IMR-90 (cell line): ENCODE measurements around the gene DKK3. TPM values are rescaled to one million over a fixed set of nuclear protein-coding genes. Genes with fewer than 3 reads are reported as not detected.

Experiments
- ATAC-seq: fragments of 200-7000 bp; cut with Tn5 transposase; 2 replicates; pipeline ENCODE4 v1.9.1; 2020; ENCODE audit warnings: low read depth, mild to moderate bottlenecking, moderate library complexity
- BruUV-seq: library from RNA; stranded (reverse); fragments of 400-500 nt; replicated peaks from 2 replicates; lab custom pipeline; 2021; lab: Mats Ljungman, UMichigan
- CTCF ChIA-PET: fragments of 300-600 bp; formaldehyde crosslinking; extraction: SDS; loops from one replicate; lab custom pipeline; 2021; ENCODE audit warnings: antibody characterized with exemption; lab: Yijun Ruan, JAX
- POLR2A ChIA-PET: fragments of 300-600 bp; sonication (Branson Sonifier 250); formaldehyde crosslinking; loops from one replicate; lab custom pipeline; 2022; ENCODE audit warnings: antibody characterized with exemption; ENCODE audit not compliant: unreplicated experiment; lab: Charles Lee
- DNase-seq: peaks from one replicate; pipeline ENCODE4 v3.0.0; 2013
- H2AFZ ChIP-seq: replicated peaks from 2 replicates; pipeline ENCODE3; 2013; ENCODE audit warnings: low read length, mild to moderate bottlenecking; ENCODE audit not compliant: poor library complexity
- H2AK5ac ChIP-seq: 2 replicates; pipeline ENCODE4 v1.6.1; 2013; ENCODE audit warnings: low read depth, low read length, inconsistent platforms
- H2AK9ac ChIP-seq: replicated peaks from 2 replicates; pipeline ENCODE3; 2013; ENCODE audit warnings: mild to moderate bottlenecking, low read depth, low read length, moderate library complexity; ENCODE audit not compliant: poor library complexity
- H2BK120ac ChIP-seq: 2 replicates; pipeline ENCODE4 v1.6.1; 2013; ENCODE audit warnings: low read depth, low read length, inconsistent platforms
- H2BK15ac ChIP-seq: 3 replicates; pipeline ENCODE4 v1.6.1; 2013; ENCODE audit warnings: low read depth, low read length, inconsistent platforms
- H2BK20ac ChIP-seq: 2 replicates; pipeline ENCODE4 v1.6.1; 2013; ENCODE audit warnings: low read depth, mild to moderate bottlenecking, inconsistent platforms, low read length, moderate library complexity
- H2BK5ac ChIP-seq: 2 replicates; pipeline ENCODE4 v1.6.1; 2013; ENCODE audit warnings: mild to moderate bottlenecking, low read depth, low read length, inconsistent platforms; ENCODE audit not compliant: poor library complexity, severe bottlenecking
- H3K14ac ChIP-seq: replicated peaks from 2 replicates; pipeline ENCODE4 v1.6.1; 2013; ENCODE audit warnings: low read depth, low read length, inconsistent platforms
- H3K18ac ChIP-seq: 2 replicates; pipeline ENCODE4 v1.6.1; 2013; ENCODE audit warnings: low read depth, low read length, control low read depth
- H3K23ac ChIP-seq: 2 replicates; pipeline ENCODE4 v1.6.1; 2013; ENCODE audit warnings: low read depth, low read length, inconsistent platforms
- H3K27ac ChIP-seq: 2 replicates; pipeline ENCODE4 v1.5.1; 2013; ENCODE audit warnings: mild to moderate bottlenecking, control low read depth, low read length; ENCODE audit not compliant: insufficient read depth
- H3K27me3 ChIP-seq: 2 replicates; pipeline ENCODE4 v1.6.1; 2013; ENCODE audit warnings: low read length; ENCODE audit not compliant: control insufficient read depth, insufficient read depth
- H3K36me3 ChIP-seq: 2 replicates; pipeline ENCODE4 v1.6.1; 2013; ENCODE audit warnings: low read length, mixed read lengths; ENCODE audit not compliant: control insufficient read depth, insufficient read depth
- H3K4ac ChIP-seq: 2 replicates; pipeline ENCODE4 v1.6.1; 2013; ENCODE audit warnings: low read depth, low read length, inconsistent platforms
- H3K4me1 ChIP-seq: 2 replicates; pipeline ENCODE4 v1.6.1; 2013; ENCODE audit warnings: low read length, mixed read lengths; ENCODE audit not compliant: control insufficient read depth, insufficient read depth
- H3K4me2 ChIP-seq: 2 replicates; pipeline ENCODE4 v1.6.1; 2013; ENCODE audit warnings: low read depth, mild to moderate bottlenecking, control low read depth, low read length, moderate library complexity
- H3K4me3 ChIP-seq: 2 replicates; pipeline ENCODE4 v1.5.1; 2013; ENCODE audit warnings: low read depth, mild to moderate bottlenecking, control low read depth, low read length, moderate library complexity; ENCODE audit not compliant: insufficient read depth
- H3K56ac ChIP-seq: 2 replicates; pipeline ENCODE4 v1.6.1; 2013; ENCODE audit warnings: low read length, inconsistent platforms; ENCODE audit not compliant: insufficient read depth; ENCODE audit errors: extremely low read depth
- H3K79me1 ChIP-seq, 2 experiments: 2 replicates each; pipeline ENCODE4 v1.6.1; 2013; ENCODE audit warnings: low read length in 2 of 2, inconsistent platforms in 1 of 2, low read depth in 1 of 2
- H3K9ac ChIP-seq: 2 replicates; pipeline ENCODE4 v1.6.1; 2013; ENCODE audit warnings: low read depth, low read length, control low read depth
- H3K9me1 ChIP-seq: 2 replicates; pipeline ENCODE4 v1.6.1; 2013; ENCODE audit warnings: low read length, inconsistent platforms; ENCODE audit not compliant: insufficient read depth
- H3K9me3 ChIP-seq: 2 replicates; pipeline ENCODE4 v1.6.1; 2013; ENCODE audit warnings: low read length; ENCODE audit not compliant: control insufficient read depth, insufficient read depth
- H4K20me1 ChIP-seq: 2 replicates; pipeline ENCODE4 v1.6.1; 2013; ENCODE audit warnings: low read length, inconsistent platforms; ENCODE audit not compliant: insufficient read depth
- H4K5ac ChIP-seq: 2 replicates; pipeline ENCODE4 v1.6.1; 2013; ENCODE audit warnings: mild to moderate bottlenecking, low read depth, low read length, control low read depth
- H4K8ac ChIP-seq, 2 experiments: 2 replicates each; pipeline ENCODE4 v1.6.1; 2013; ENCODE audit warnings: low read depth in 2 of 2, low read length in 2 of 2, control low read depth in 1 of 2, inconsistent platforms in 1 of 2
- H4K91ac ChIP-seq: 2 replicates; pipeline ENCODE4 v1.6.1; 2013; ENCODE audit warnings: low read depth, low read length, inconsistent platforms; ENCODE audit not compliant: insufficient read depth
- BHLHE40 ChIP-seq: fragments of 150-350 bp; IDR thresholded peaks from 2 replicates; pipeline ENCODE4 v1.6.1; 2016; ENCODE audit warnings: mild to moderate bottlenecking, low read depth, low read length
- CEBPB ChIP-seq: IDR thresholded peaks from 2 replicates; pipeline ENCODE4 v1.6.1; 2012; ENCODE audit warnings: low read depth, low read length, improper control_type of control experiment
- FOS ChIP-seq: fragments of 150-350 bp; IDR thresholded peaks from 2 replicates; pipeline ENCODE4 v1.6.1; 2016; ENCODE audit warnings: low read depth, low read length
- WGBS, 2 experiments: methylation state at CpG; one replicate each; pipeline versions ENCODE4 v1.1.5 to v1.1.7; 2013; ENCODE audit warnings: missing lambda C conversion rate in 2 of 2; ENCODE audit not compliant: insufficient read length in 1 of 2; ENCODE audit errors: extremely low coverage in 2 of 2; 5-methylcytosine and 5-hydroxymethylcytosine counted together
- dilution Hi-C: fragments of 300-500 bp; cut with HindIII; formaldehyde crosslinking; loops from one replicate; pipeline ENCODE4 v1.14.3; 2018; ENCODE audit warnings: low sequenced_read_pairs; ENCODE audit not compliant: unreplicated experiment
- in situ Hi-C: fragments of 300-500 bp; cut with MboI; formaldehyde crosslinking; loops from 3 replicates; pipeline ENCODE4 v1.14.3; 2019; ENCODE audit warnings: low sequenced_read_pairs, inconsistent platforms, mixed read lengths
- intact Hi-C: fragments of 100-400 bp; cut with micrococcal nuclease; formaldehyde crosslinking; loops from 2 replicates; pipeline ENCODE4 v1.10.0; 2022
- polyA plus RNA-seq, 3 experiments: library from polyadenylated mRNA; depleted of rRNA; stranded (reverse); fragments of >200 nt; gene quantifications; 2 replicates each; pipeline ENCODE4 v1.2.3, GENCODE V29; 2012; ENCODE audit warnings: low replicate concordance in 1 of 3
- total RNA-seq: library from RNA; depleted of rRNA; stranded (reverse); fragments of >200 nt; gene quantifications from 2 replicates; pipeline ENCODE4 v1.2.3, GENCODE V29; 2012
- TF ChIP-seq, protein P1 (sequence below): fragments of 150-350 bp; IDR thresholded peaks from 2 replicates; pipeline ENCODE4 v1.6.1; 2017; ENCODE audit warnings: mild to moderate bottlenecking, antibody characterized with exemption, low read length, low read depth

Gene DKK3
- total and polyA plus RNA-seq, 2 of the 4 experiments (the other 2 are of a cell fraction): 453 to 964 TPM

DNA sequence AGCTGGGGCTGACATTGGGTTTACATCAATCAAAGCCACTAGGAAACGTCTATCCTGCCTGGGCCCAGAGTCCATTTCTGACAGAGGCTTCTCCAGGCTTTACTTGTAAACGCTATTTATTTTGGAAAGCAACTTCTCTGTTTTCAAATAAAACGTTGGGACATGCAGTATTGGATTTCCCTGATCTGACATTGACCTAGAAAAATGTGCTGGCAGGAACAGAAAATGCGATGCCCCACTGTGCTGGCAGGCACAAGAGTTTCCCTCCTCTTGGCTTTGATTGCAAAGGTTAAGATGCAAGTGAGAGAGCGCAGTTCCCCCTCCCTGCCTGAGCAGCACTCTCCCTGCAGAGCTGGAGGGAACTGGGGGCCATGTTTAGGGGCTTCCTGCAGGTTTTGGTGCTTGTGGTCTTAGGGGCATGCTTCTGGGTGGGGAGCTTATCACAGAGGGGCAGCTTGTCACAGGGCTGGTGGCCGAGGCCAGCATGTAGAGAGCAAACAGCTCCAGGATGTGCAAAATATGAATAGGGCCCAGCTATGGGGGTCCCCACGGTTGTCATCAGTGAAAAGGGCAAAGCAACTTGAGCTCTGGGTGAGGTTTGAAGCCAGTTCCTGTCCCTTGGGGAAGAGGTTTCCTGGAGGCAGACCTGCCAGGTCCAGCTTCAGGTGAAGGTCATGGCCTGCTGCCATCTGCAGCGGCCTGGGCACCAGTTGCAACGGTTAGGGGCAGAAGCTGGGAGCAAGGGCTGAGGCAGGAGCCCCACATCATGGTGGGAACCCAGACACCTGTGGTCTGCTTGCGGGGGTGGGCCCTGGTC, 42.3 kb upstream of the DKK3 start (continued):
- no peak for TF ChIP-seq BHLHE40
- TF ChIP-seq FOS: no peak

GRCh38 chr11:12048936-12049790, 40.7 kb upstream of the DKK3 start:
- POLR2A ChIA-PET: interaction anchor here (0.6 kb wide), 1 partner anchor 241 kb away, joined by 7 read pairs; no protein-coding TSS in a partner anchor
- peaks cover 7 to 38% of the 10 kb centered on the region in 2 experiments; a peak in 2 of 4 replicates for H3K79me1 ChIP-seq
- dilution Hi-C loops: no loop called here
- peak overlapping the region; percentile 10 for H2AFZ ChIP-seq
- CTCF ChIA-PET: no interaction called here
- peaks cover 20% of the 10 kb centered on the region for H3K4me1 ChIP-seq
- no peak overlapping the region for H4K5ac ChIP-seq
- H4K8ac ChIP-seq: peak overlapping the region; percentile 20 to 68; a peak in 2 of 4 replicates
- peak overlapping the region; percentile 70 for H4K91ac ChIP-seq
- H3K4ac ChIP-seq: peak overlapping the region; percentile 97
- peaks cover 3% of the 10 kb centered on the region; the same call in 1 of the 2 replicates for H3K9me3 ChIP-seq
- intact Hi-C loops: no loop called here
- H3K4me2 ChIP-seq: no peak overlapping the region
- peak overlapping the region; percentile 87 for H2BK20ac ChIP-seq
- H3K9me1 ChIP-seq: peaks cover 30% of the 10 kb centered on the region
- H2BK5ac ChIP-seq: peak overlapping the region; percentile 12
- no peak overlapping the region for H3K9ac ChIP-seq
- in situ Hi-C loops: loop anchor here (5.0 to 25.0 kb wide), 4 partner anchors 114 to 1012 kb away; no protein-coding TSS in a partner anchor
- ATAC-seq (no peak), DNase-seq (peak; percentile 42)
- no peak overlapping the region for H3K4me3 ChIP-seq
- peak overlapping the region; percentile 96 for H2BK15ac ChIP-seq
- peak overlapping the region; percentile 32 for H2AK9ac ChIP-seq
- no peak overlapping the region for H3K56ac ChIP-seq
- H2BK120ac ChIP-seq: peak overlapping the region; percentile 91
- no peak overlapping the region for H3K23ac ChIP-seq
- TF ChIP-seq, protein P1, sequence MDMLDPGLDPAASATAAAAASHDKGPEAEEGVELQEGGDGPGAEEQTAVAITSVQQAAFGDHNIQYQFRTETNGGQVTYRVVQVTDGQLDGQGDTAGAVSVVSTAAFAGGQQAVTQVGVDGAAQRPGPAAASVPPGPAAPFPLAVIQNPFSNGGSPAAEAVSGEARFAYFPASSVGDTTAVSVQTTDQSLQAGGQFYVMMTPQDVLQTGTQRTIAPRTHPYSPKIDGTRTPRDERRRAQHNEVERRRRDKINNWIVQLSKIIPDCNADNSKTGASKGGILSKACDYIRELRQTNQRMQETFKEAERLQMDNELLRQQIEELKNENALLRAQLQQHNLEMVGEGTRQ: no peak
- TF ChIP-seq CEBPB (peak; percentile 76), FOS (0 out of 2 replicates have a peak, but pooled peaks have one; percentile 4)
- H4K20me1 ChIP-seq: no peaks in the 10 kb centered on the region; the same call in 1 of the 2 replicates
- H3K27ac ChIP-seq: no peak overlapping the region
- BruUV-seq: no TSS peak
- WGBS, 2 experiments: 92% methylated on average over 14 of the region's 18 CpGs; no CpG with 5 or more reads in 1 of the 2 experiments
- H3K36me3 ChIP-seq: no peaks in the 10 kb centered on the region
- peak overlapping the region; percentile 1; the same call in 1 of the 2 replicates for H3K18ac ChIP-seq
- H3K14ac ChIP-seq: peak overlapping the region; percentile 78
- no peaks in the 10 kb centered on the region for H3K27me3 ChIP-seq
- peak overlapping the region; percentile 84 for H2AK5ac ChIP-seq
